NCI-H774 (cell line): ENCODE data around the gene ZNF667.
A peak's percentile ranks its signal among the peaks of the same experiment; 100 is the strongest.

Experiments
- DNase-seq: peaks from one replicate; lab custom pipeline; 2025; lab: John Stamatoyannopoulos, UW

Gene ZNF667

GRCh38 chr19:56393119-56394012, 83.8 kb downstream of the ZNF667 start, which contains the start of gene ZNF582:
Gene ZNF582 (minus strand): TSS chr19:56393534. CDS start chr19:56391752, 1,782 bp downstream.
- peak; percentile 77 for DNase-seq
